HFFc6 (cell line): ENCODE data around the gene APBB2. TPM values are rescaled to one million over a fixed set of nuclear protein-coding genes. Genes with fewer than 3 reads are reported as not detected.
A peak's percentile ranks its signal among the peaks of the same experiment; 100 is the strongest.

ENCODE experiments used
- DNase-seq: peaks from one replicate; pipeline ENCODE4 v3.0.0-alpha.2; 2018
- H3K27ac Mint-ChIP-seq: 2 replicates; pipeline ENCODE4 v1.8.0; 2020; ENCODE audit warnings: mild to moderate bottlenecking, mixed read lengths
- H3K27me3 Mint-ChIP-seq: 2 replicates; pipeline ENCODE4 v1.8.0; 2021; ENCODE audit warnings: mild to moderate bottlenecking, moderate library complexity, mixed read lengths; ENCODE audit not compliant: insufficient read depth
- H3K36me3 Mint-ChIP-seq: 2 replicates; pipeline ENCODE4 v1.8.0; 2021; ENCODE audit warnings: low read depth, mixed read lengths
- H3K4me1 Mint-ChIP-seq: 2 replicates; pipeline ENCODE4 v1.8.0; 2020; ENCODE audit warnings: low read depth, mixed read lengths
- H3K4me3 Mint-ChIP-seq: 2 replicates; pipeline ENCODE4 v1.8.0; 2020; ENCODE audit warnings: mild to moderate bottlenecking, moderate library complexity, mixed read lengths
- H3K9me3 Mint-ChIP-seq: 2 replicates; pipeline ENCODE4 v1.8.0; 2020; ENCODE audit warnings: mild to moderate bottlenecking, mixed read lengths
- total RNA-seq, 6 experiments: library from RNA; stranded (reverse); fragmentation: NEBNext Ultra II Directional; extraction: Animal tissue kit (Norgen Biotek cat#: 25700); gene quantifications; 2 replicates in 1 of 6; 3 replicates in 5 of 6; pipeline ENCODE4 v1.2.3, GENCODE V29; 2021
- TF ChIP-seq, protein P1 (sequence below): fragments of 200-600 bp; sonication (generic); IDR thresholded peaks from 2 replicates; pipeline ENCODE4 v1.5.0; 2021; ENCODE audit warnings: antibody characterized with exemption, mild to moderate bottlenecking

APBB2 gene
- total RNA-seq, 6 experiments from 2014 or later = 32.4 to 45.5 (median 35.8) TPM

GRCh38 chr4:41028392-41029076 is 185.8 kb downstream of the APBB2 start:
- Mint-ChIP-seq H3K27ac (peak overlapping the region; percentile 73), H3K9me3 (peaks cover 35% of the 10 kb centered on the region), H3K27me3 (no peaks in the 10 kb centered on the region; the same call in 1 of the 2 replicates), H3K4me1 (peaks cover 42% of the 10 kb centered on the region), H3K4me3 (peak overlapping the region; percentile 60), H3K36me3 (peaks cover 26% of the 10 kb centered on the region)
- TF ChIP-seq, protein P1, sequence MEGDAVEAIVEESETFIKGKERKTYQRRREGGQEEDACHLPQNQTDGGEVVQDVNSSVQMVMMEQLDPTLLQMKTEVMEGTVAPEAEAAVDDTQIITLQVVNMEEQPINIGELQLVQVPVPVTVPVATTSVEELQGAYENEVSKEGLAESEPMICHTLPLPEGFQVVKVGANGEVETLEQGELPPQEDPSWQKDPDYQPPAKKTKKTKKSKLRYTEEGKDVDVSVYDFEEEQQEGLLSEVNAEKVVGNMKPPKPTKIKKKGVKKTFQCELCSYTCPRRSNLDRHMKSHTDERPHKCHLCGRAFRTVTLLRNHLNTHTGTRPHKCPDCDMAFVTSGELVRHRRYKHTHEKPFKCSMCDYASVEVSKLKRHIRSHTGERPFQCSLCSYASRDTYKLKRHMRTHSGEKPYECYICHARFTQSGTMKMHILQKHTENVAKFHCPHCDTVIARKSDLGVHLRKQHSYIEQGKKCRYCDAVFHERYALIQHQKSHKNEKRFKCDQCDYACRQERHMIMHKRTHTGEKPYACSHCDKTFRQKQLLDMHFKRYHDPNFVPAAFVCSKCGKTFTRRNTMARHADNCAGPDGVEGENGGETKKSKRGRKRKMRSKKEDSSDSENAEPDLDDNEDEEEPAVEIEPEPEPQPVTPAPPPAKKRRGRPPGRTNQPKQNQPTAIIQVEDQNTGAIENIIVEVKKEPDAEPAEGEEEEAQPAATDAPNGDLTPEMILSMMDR = no peak
- DNase-seq = peak; percentile 56

- H3K4me1 Mint-ChIP-seq = peaks cover 38% of the 10 kb centered on the region
- H3K27me3 Mint-ChIP-seq = no peaks in the 10 kb centered on the region
- peaks cover 33% of the 10 kb centered on the region for H3K36me3 Mint-ChIP-seq
- H3K9me3 Mint-ChIP-seq = peaks cover 42% of the 10 kb centered on the region
- H3K27ac Mint-ChIP-seq = no peak overlapping the region
- DNase-seq = no peak
- no peak overlapping the region for H3K4me3 Mint-ChIP-seq
- TF ChIP-seq, protein P1 = no peak
Measured at GRCh38 chr4:41026971-41027370, 187.4 kb downstream of the APBB2 start.

DNA sequence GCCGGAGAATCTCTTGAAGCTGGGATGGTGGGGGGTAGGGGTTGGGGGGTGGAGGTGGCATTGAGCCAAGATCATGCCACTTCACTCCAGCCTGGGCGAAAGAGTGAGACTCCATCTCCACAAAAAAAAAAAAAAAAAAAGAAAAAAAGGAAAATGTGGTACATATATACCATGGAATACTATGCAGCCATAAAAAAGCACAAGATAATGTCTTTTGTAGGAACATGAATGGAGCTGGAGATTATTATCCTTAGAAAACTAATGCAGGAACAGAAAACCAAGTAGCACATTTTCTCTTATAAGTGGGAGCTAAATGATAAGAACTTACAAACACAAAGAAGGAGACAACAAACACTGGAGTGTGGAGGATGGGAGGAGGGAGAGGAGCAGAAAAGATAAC is 188.5 kb downstream of the APBB2 start:
- H3K27me3 Mint-ChIP-seq = no peaks in the 10 kb centered on the region
- no peak overlapping the region for H3K4me3 Mint-ChIP-seq
- DNase-seq = no peak
- peaks cover 38% of the 10 kb centered on the region for H3K4me1 Mint-ChIP-seq
- H3K27ac Mint-ChIP-seq = no peak overlapping the region
- TF ChIP-seq, protein P1 = no peak
- H3K36me3 Mint-ChIP-seq = peaks cover 44% of the 10 kb centered on the region
- H3K9me3 Mint-ChIP-seq = peaks cover 47% of the 10 kb centered on the region

DNA sequence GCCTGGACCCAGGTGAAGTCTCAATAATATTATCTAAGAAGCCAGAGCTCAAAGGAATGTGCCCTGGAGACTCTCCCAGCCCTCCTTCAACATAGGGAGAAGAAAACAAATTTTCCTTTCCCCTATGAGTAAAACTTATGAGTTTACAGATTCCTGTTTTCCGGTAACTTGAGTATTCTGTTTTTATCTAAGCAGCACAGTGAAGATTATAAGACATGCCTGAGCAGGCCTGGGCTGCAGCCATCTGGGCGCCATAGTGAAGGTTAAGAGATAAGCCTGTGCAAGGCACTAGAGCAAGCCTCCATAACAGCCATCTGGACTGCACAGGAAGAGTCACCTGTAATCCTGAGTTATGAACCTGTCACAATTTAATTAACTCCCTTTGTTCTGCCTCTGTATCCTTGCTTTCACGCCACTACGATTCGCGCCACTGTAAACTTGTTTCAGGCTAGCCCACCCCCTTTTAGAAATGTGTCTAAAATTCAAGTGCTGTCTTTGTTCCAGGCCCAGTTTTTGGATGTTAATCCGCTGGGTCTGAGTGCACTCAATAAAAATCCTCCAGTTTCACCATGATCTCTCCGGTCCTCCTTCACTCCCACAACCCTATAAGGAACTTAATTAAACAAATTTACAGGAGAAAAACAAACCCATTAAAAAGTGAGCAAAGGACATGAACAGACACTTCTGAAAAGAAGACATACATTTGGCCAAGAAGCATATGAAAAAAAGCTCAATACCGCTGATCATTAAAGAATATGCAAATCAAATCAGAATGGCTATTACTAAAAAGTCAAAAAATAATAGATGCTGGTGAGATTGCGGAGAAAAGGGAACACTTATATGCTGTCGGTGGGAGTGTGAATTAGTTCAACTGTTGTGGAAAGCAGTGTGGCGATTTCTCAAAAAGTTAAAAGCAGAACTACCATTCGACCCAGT is 189.5 kb downstream of the APBB2 start:
- Mint-ChIP-seq H3K36me3 (peaks cover 43% of the 10 kb centered on the region), H3K27me3 (no peaks in the 10 kb centered on the region), H3K27ac (no peak overlapping the region), H3K4me3 (peak overlapping the region; percentile 14; the same call in 1 of the 2 replicates), H3K9me3 (peaks cover 47% of the 10 kb centered on the region), H3K4me1 (peaks cover 36% of the 10 kb centered on the region)
- DNase-seq = no peak
- TF ChIP-seq, protein P1 = no peak

DNA sequence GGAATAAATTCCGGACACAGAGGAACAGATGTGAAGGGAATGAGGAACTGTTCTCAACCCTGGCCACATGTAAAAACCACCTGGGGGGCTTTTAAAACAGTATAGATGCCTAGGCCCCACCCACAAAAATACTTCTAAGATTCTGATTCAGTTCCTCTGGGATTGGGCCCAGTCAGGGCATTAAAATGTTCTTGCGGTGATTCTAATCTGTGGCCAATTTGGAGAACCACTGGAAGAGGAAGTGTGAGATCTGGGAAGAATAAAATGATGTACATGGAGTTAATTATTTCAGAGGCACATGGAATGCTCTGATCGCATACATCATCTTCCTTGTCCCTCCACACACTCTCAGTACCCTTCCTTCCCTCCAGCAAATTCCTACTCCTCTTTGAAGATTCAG is 192.2 kb downstream of the APBB2 start:
- peaks cover 39% of the 10 kb centered on the region for H3K9me3 Mint-ChIP-seq
- H3K27me3 Mint-ChIP-seq = no peaks in the 10 kb centered on the region
- peaks cover 34% of the 10 kb centered on the region for H3K36me3 Mint-ChIP-seq
- peaks cover 14% of the 10 kb centered on the region for H3K4me1 Mint-ChIP-seq
- DNase-seq = peak; percentile 38
- TF ChIP-seq, protein P1 = no peak
- H3K27ac Mint-ChIP-seq = peak overlapping the region; percentile 57
- H3K4me3 Mint-ChIP-seq = no peak overlapping the region; the same call in 1 of the 2 replicates
